Measurements from ENCODE around the gene TADA1.

GRCh38 chr1:166875302-166875733 lies 746 bp downstream of the TADA1 start:
- no peak for TF ChIP-seq CTCF (IDR thresholded peaks at IDR 0.05)
- TF ChIP-seq POLR2A (IDR thresholded peaks at IDR 0.05), result no peak

Data from right lobe of liver (tissue), 4 donors.